ENCODE measurements around the gene EFTUD2. TPM values are rescaled to one million over a fixed set of nuclear protein-coding genes. Genes with fewer than 3 reads are reported as not detected.

The EFTUD2 gene
- total and polyA plus RNA-seq, 2 of the 8 experiments (the other 6 are each of a cell fraction or from before 2014, with no cell fraction given): 118 to 195 TPM

GRCh38 chr17:44848961-44849489 lies 50.2 kb downstream of the EFTUD2 start (continued):
- TF ChIP-seq GABPA (IDR thresholded peaks at IDR 0.05; ENCODE audit: borderline replicate concordance, insufficient read depth, low read length): no peak
- TF ChIP-seq RAD21 (IDR thresholded peaks at IDR 0.05 in 1 of 2, conservative IDR thresholded peaks at IDR 0.05 in 1 of 2; ENCODE audit: low read depth in 2 of 2, low read length in 2 of 2): no peak
